ENCODE results near the gene BNIP1.

GRCh38 chr5:173159256-173159655, 14.9 kb downstream of the BNIP1 start:
- TF ChIP-seq CTCF (IDR thresholded peaks at IDR 0.05; ENCODE audit: low read depth, low read length) (no peak), EZH2phosphoT487 (IDR thresholded peaks at IDR 0.05; ENCODE audit: low read depth) (no peak)

Measured in OCI-LY3 (cell line).